H9 (cell line): ENCODE measurements around the gene HSPBP1. TPM values are rescaled to one million over a fixed set of nuclear protein-coding genes. Genes with fewer than 3 reads are reported as not detected.

Experiments
- DNase-seq: peaks from one replicate; pipeline ENCODE4 v3.0.0-alpha.2; 2017
- H2AFZ ChIP-seq: one replicate; pipeline ENCODE4 v1.6.1; 2013; ENCODE audit warnings: mild to moderate bottlenecking, low read length, control low read depth, moderate library complexity
- H2AK5ac ChIP-seq: 2 replicates; pipeline ENCODE4 v1.6.1; 2013; ENCODE audit warnings: low read length, control low read depth, mixed read lengths; ENCODE audit not compliant: insufficient read length
- H2BK120ac ChIP-seq: one replicate; pipeline ENCODE4 v1.6.1; 2013; ENCODE audit warnings: low read depth, mild to moderate bottlenecking, low read length, control low read depth, inconsistent platforms; ENCODE audit not compliant: poor library complexity, severe bottlenecking
- H2BK12ac ChIP-seq: 2 replicates; pipeline ENCODE4 v1.6.1; 2013; ENCODE audit warnings: low read length, control low read depth, mixed read lengths, low read depth; ENCODE audit not compliant: insufficient read length
- H2BK15ac ChIP-seq: 2 replicates; pipeline ENCODE4 v1.6.1; 2013; ENCODE audit warnings: low read depth, low read length, control low read depth
- H2BK20ac ChIP-seq: one replicate; pipeline ENCODE4 v1.6.1; 2013; ENCODE audit warnings: low read depth, mild to moderate bottlenecking, low read length, control low read depth, inconsistent platforms; ENCODE audit not compliant: poor library complexity, severe bottlenecking
- H2BK5ac ChIP-seq: 2 replicates; pipeline ENCODE4 v1.6.1; 2013; ENCODE audit warnings: low read length, control low read depth, mixed read lengths; ENCODE audit not compliant: insufficient read length
- H3K14ac ChIP-seq: 2 replicates; pipeline ENCODE4 v1.6.1; 2013; ENCODE audit warnings: low read length, control low read depth; ENCODE audit not compliant: insufficient read depth
- H3K18ac ChIP-seq: 2 replicates; pipeline ENCODE4 v1.6.1; 2013; ENCODE audit warnings: low read depth, mild to moderate bottlenecking, mixed read lengths, low read length, control low read depth; ENCODE audit not compliant: insufficient read length
- H3K23ac ChIP-seq: 2 replicates; pipeline ENCODE4 v1.6.1; 2013; ENCODE audit warnings: low read length, control low read depth, mixed read lengths, low read depth; ENCODE audit not compliant: insufficient read length
- H3K23me2 ChIP-seq: 2 replicates; pipeline ENCODE4 v1.6.1; 2013; ENCODE audit warnings: low read depth, mild to moderate bottlenecking, mixed read lengths, low read length, control low read depth; ENCODE audit not compliant: insufficient read length, poor library complexity, severe bottlenecking
- H3K27ac ChIP-seq: 2 replicates; pipeline ENCODE4 v1.5.1; 2013; ENCODE audit warnings: low read length, control low read depth, mixed read lengths, low read depth; ENCODE audit not compliant: insufficient read length
- H3K27me3 ChIP-seq: 2 replicates; pipeline ENCODE4 v1.6.1; 2013; ENCODE audit warnings: low read length, control low read depth, inconsistent platforms; ENCODE audit not compliant: insufficient read depth
- H3K4ac ChIP-seq: 2 replicates; pipeline ENCODE4 v1.6.1; 2013; ENCODE audit warnings: low read depth, mild to moderate bottlenecking, control low read depth, inconsistent platforms, low read length, moderate library complexity
- H3K4me1 ChIP-seq: 2 replicates; pipeline ENCODE4 v1.6.1; 2013; ENCODE audit warnings: low read length, control low read depth, inconsistent platforms; ENCODE audit not compliant: insufficient read depth
- H3K4me2 ChIP-seq: 2 replicates; pipeline ENCODE4 v1.6.1; 2013; ENCODE audit warnings: low read length, control low read depth, mixed read lengths; ENCODE audit not compliant: insufficient read length, insufficient read depth
- H3K56ac ChIP-seq: 2 replicates; pipeline ENCODE4 v1.6.1; 2013; ENCODE audit warnings: low read depth, mild to moderate bottlenecking, mixed read lengths, low read length, control low read depth; ENCODE audit not compliant: insufficient read length
- H3K79me1 ChIP-seq: 2 replicates; pipeline ENCODE4 v1.6.1; 2013; ENCODE audit warnings: low read depth, mild to moderate bottlenecking, moderate library complexity, low read length, control low read depth, inconsistent platforms; ENCODE audit not compliant: insufficient read depth, poor library complexity, severe bottlenecking
- H3K79me2 ChIP-seq: 2 replicates; pipeline ENCODE4 v1.6.1; 2013; ENCODE audit warnings: low read length, control low read depth, inconsistent platforms; ENCODE audit not compliant: insufficient read depth
- H3K9ac ChIP-seq: 2 replicates; pipeline ENCODE4 v1.6.1; 2013; ENCODE audit warnings: low read length, control low read depth, mixed read lengths; ENCODE audit not compliant: insufficient read length; ENCODE audit errors: extremely low read depth
- H3K9me3 ChIP-seq: one replicate; pipeline ENCODE4 v1.6.1; 2013; ENCODE audit warnings: low read depth, low read length, inconsistent platforms; ENCODE audit not compliant: control insufficient read depth
- H3T11ph ChIP-seq: one replicate; pipeline ENCODE4 v1.6.1; 2013; ENCODE audit warnings: mild to moderate bottlenecking, low read length, control low read depth, inconsistent platforms
- H4K20me1 ChIP-seq: one replicate; pipeline ENCODE4 v1.6.1; 2013; ENCODE audit not compliant: control insufficient read depth, insufficient read length, insufficient read depth
- H4K5ac ChIP-seq: 2 replicates; pipeline ENCODE4 v1.6.1; 2013; ENCODE audit warnings: low read depth, mild to moderate bottlenecking, mixed read lengths, low read length, control low read depth; ENCODE audit not compliant: insufficient read length
- H4K8ac ChIP-seq: replicated peaks from 2 replicates; pipeline ENCODE4 v1.6.1; 2013; ENCODE audit warnings: low read length, control low read depth, mixed read lengths, low read depth; ENCODE audit not compliant: insufficient read length
- H4K91ac ChIP-seq: 2 replicates; pipeline ENCODE4 v1.6.1; 2013; ENCODE audit warnings: low read depth, mild to moderate bottlenecking, moderate library complexity, mixed read lengths, low read length, control low read depth; ENCODE audit not compliant: insufficient read length
- H3K27ac Mint-ChIP-seq, 3 experiments: 2 replicates in 2 of 3; 3 replicates in 1 of 3; pipeline ENCODE4 v1.8.0; 2020 to 2021; ENCODE audit warnings: mixed read lengths in 3 of 3, mild to moderate bottlenecking in 1 of 3, moderate library complexity in 1 of 3
- H3K27me3 Mint-ChIP-seq: 2 replicates; pipeline ENCODE4 v1.8.0; 2021; ENCODE audit warnings: low read depth, mild to moderate bottlenecking, moderate library complexity, mixed read lengths
- H3K36me3 Mint-ChIP-seq, 3 experiments: 2 replicates in 2 of 3; 3 replicates in 1 of 3; pipeline ENCODE4 v1.8.0; 2020 to 2021; ENCODE audit warnings: low read depth in 3 of 3, mixed read lengths in 3 of 3; ENCODE audit not compliant: insufficient read depth in 1 of 3
- H3K4me1 Mint-ChIP-seq, 2 experiments: 2 replicates each; pipeline ENCODE4 v1.8.0; 2020; ENCODE audit warnings: mixed read lengths in 2 of 2
- H3K4me3 Mint-ChIP-seq, 2 experiments: 2 replicates in 1 of 2; 3 replicates in 1 of 2; pipeline ENCODE4 v1.8.0; 2020 to 2021; ENCODE audit warnings: mild to moderate bottlenecking in 2 of 2, mixed read lengths in 2 of 2, moderate library complexity in 1 of 2
- H3K9me3 Mint-ChIP-seq, 2 experiments: 2 replicates in 1 of 2; 3 replicates in 1 of 2; pipeline ENCODE4 v1.8.0; 2020; ENCODE audit warnings: mild to moderate bottlenecking in 2 of 2, mixed read lengths in 2 of 2, moderate library complexity in 1 of 2
- CTCF ChIP-seq: fragments of 200-600 bp; sonication (generic); conservative IDR thresholded peaks from 3 replicates; pipeline ENCODE4 v1.8.0; 2021; ENCODE audit warnings: antibody characterized with exemption, mild to moderate bottlenecking
- WGBS: extraction: QIAGEN DNeasy Blood & Tissue Kit; methylation state at CpG from one replicate; pipeline ENCODE4 v1.1.7; 2013; ENCODE audit warnings: missing lambda C conversion rate, low lambda C conversion rate, mixed read lengths; ENCODE audit not compliant: insufficient read length; ENCODE audit errors: extremely low coverage; 5-methylcytosine and 5-hydroxymethylcytosine counted together
- total RNA-seq: library from RNA; stranded (reverse); gene quantifications from 2 replicates; pipeline ENCODE4 v1.2.1, GENCODE V29; 2021

Gene HSPBP1
- total RNA-seq, 1 experiment from 2014 or later = 47.4 TPM

GRCh38 chr19:55321466-55322137 lies 41.7 kb upstream of the HSPBP1 start:
- Histone ChIP-seq H3K23me2 (no peaks in the 10 kb centered on the region), H4K8ac (no peak overlapping the region), H3K56ac (no peak overlapping the region), H3K4me1 (no peaks in the 10 kb centered on the region), H3T11ph (no peak overlapping the region), H4K5ac (no peak overlapping the region), H3K27ac (no peak overlapping the region), H2BK12ac (no peak overlapping the region), H2BK5ac (no peak overlapping the region), H2BK20ac (no peak overlapping the region), H3K14ac (no peak overlapping the region), H3K79me1 (no peaks in the 10 kb centered on the region), H3K23ac (no peak overlapping the region), H3K79me2 (no peaks in the 10 kb centered on the region), H2AFZ (no peak overlapping the region), H4K20me1 (no peaks in the 10 kb centered on the region), H2AK5ac (no peak overlapping the region), H3K4me2 (no peak overlapping the region), H4K91ac (no peak overlapping the region), H3K18ac (no peak overlapping the region), H2BK15ac (no peak overlapping the region), H2BK120ac (no peak overlapping the region), H3K27me3 (no peaks in the 10 kb centered on the region; the same call in 1 of the 2 replicates), H3K4ac (no peak overlapping the region), H3K9me3 (no peaks in the 10 kb centered on the region), H3K9ac (no peak overlapping the region)
- H3K36me3 Mint-ChIP-seq = no peaks in the 10 kb centered on the region
- no peaks in the 10 kb centered on the region; a peak in 1 of 5 replicates for H3K9me3 Mint-ChIP-seq
- H3K4me3 Mint-ChIP-seq = no peak overlapping the region; a peak in 1 of 5 replicates
- WGBS = no CpG with 5 or more reads among the region's 9 CpGs
- H3K27me3 Mint-ChIP-seq = peaks cover 23% of the 10 kb centered on the region
- DNase-seq = no peak
- H3K4me1 Mint-ChIP-seq = peaks cover 21 to 36% of the 10 kb centered on the region in 2 experiments
- no peak for TF ChIP-seq CTCF
- no peak overlapping the region for H3K27ac Mint-ChIP-seq
